ENCODE data around the gene SPEM2. TPM values are rescaled to one million over a fixed set of nuclear protein-coding genes. Genes with fewer than 3 reads are reported as not detected.

SPEM2 gene
- total RNA-seq, 1 experiment from 2014 or later: not detected

DNA sequence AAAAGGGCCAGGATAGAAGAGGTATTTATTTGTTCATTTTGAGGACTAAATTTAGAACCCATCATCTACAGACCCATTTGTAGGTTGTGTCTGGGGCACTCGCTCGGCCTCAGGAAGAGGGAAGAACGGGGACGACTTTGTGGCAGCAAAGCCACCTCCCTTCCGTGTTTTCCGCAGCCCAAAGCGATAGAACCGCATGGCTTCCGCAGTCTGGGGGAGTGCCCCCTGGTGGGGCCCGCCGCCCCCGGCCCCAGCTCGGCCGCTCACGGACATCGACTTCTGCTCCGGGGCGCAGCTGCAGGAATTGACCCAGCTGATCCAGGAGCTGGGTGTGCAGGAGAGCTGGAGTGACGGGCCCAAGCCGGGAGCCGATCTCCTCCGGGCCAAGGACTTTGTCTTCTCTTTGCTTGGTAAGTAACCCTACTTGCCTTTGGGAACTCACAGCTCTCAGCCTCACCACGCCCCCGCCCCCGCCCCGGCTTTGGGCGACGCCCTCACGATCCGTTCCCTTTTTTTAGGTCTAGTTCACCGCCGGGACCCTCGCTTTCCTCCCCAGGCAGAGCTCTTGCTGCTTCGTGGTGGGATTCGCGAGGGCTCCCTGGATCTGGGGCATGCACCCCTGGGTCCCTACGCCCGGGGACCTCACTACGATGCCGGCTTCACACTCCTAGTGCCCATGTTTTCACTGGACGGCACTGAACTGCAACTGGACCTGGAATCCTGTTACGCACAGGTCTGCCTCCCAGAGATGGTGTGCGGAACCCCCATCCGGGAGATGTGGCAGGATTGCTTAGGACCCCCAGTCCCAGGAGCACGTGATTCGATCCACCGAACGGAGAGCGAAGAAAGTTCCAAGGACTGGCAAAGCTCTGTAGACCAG, 10.5 kb downstream of the SPEM2 start (continued):
- TF ChIP-seq, protein P1, sequence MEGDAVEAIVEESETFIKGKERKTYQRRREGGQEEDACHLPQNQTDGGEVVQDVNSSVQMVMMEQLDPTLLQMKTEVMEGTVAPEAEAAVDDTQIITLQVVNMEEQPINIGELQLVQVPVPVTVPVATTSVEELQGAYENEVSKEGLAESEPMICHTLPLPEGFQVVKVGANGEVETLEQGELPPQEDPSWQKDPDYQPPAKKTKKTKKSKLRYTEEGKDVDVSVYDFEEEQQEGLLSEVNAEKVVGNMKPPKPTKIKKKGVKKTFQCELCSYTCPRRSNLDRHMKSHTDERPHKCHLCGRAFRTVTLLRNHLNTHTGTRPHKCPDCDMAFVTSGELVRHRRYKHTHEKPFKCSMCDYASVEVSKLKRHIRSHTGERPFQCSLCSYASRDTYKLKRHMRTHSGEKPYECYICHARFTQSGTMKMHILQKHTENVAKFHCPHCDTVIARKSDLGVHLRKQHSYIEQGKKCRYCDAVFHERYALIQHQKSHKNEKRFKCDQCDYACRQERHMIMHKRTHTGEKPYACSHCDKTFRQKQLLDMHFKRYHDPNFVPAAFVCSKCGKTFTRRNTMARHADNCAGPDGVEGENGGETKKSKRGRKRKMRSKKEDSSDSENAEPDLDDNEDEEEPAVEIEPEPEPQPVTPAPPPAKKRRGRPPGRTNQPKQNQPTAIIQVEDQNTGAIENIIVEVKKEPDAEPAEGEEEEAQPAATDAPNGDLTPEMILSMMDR (IDR thresholded peaks at IDR 0.05 in 2 of 3, conservative IDR thresholded peaks at IDR 0.05 in 1 of 3; ENCODE audit: borderline replicate concordance in 1 of 3, insufficient read depth in 1 of 3, low read depth in 2 of 3, low read length in 2 of 3): peak in 2 of 3 experiments; percentile 23 to 36; a peak in 4 of 6 replicates
- TF ChIP-seq SP1 (IDR thresholded peaks at IDR 0.05; ENCODE audit: low read depth): no peak
- TF ChIP-seq YY1 (IDR thresholded peaks at IDR 0.05; ENCODE audit: extremely low read depth, insufficient replicate concordance, low read depth, low read length): no peak
- TF ChIP-seq, protein P2, sequence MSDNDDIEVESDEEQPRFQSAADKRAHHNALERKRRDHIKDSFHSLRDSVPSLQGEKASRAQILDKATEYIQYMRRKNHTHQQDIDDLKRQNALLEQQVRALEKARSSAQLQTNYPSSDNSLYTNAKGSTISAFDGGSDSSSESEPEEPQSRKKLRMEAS (IDR thresholded peaks at IDR 0.05): peak; percentile 74

DNA sequence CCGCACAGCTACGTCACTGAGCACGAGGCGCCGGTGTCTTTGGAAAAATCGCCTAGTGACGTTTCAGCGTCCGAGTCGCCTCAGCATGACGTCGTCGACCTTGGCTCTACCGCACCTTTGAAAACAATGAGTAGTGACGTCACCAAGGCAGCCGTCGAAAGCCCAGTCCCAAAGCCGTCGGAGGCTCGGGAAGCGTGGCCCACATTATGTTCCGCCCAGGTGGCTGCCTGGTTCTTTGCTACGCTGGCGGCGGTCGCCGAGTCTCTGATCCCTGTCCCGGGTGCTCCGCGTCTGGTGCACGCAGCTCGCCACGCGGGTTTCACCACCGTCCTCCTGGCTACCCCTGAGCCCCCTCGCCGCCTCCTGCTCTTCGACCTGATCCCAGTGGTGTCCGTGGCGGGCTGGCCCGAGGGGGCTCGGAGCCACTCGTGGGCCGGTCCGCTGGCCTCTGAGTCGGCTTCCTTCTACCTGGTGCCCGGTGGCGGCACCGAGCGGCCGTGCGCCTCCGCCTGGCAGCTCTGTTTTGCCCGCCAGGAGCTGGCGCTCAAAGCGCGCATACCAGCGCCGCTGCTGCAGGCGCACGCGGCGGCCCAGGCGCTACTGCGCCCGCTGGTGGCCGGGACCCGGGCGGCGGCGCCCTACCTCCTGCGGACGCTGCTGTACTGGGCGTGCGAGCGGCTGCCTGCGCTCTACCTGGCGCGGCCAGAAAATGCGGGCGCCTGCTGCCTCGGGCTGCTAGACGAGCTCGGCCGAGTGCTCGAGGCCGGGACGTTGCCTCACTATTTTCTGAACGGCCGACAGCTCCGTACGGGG, 11.3 kb downstream of the SPEM2 start:
- peak; percentile 71 for ATAC-seq
- TF ChIP-seq POLR2A (IDR thresholded peaks at IDR 0.05; ENCODE audit: borderline replicate concordance, extremely low read depth, insufficient read depth, insufficient read length): no peak
- TF ChIP-seq EZH2 (IDR thresholded peaks at IDR 0.05): no peak
- TF ChIP-seq, protein P2 (IDR thresholded peaks at IDR 0.05): peak; percentile 94
- no peak for TF ChIP-seq EZH2phosphoT487 (IDR thresholded peaks at IDR 0.05; ENCODE audit: borderline replicate concordance)
- TF ChIP-seq, protein P3, sequence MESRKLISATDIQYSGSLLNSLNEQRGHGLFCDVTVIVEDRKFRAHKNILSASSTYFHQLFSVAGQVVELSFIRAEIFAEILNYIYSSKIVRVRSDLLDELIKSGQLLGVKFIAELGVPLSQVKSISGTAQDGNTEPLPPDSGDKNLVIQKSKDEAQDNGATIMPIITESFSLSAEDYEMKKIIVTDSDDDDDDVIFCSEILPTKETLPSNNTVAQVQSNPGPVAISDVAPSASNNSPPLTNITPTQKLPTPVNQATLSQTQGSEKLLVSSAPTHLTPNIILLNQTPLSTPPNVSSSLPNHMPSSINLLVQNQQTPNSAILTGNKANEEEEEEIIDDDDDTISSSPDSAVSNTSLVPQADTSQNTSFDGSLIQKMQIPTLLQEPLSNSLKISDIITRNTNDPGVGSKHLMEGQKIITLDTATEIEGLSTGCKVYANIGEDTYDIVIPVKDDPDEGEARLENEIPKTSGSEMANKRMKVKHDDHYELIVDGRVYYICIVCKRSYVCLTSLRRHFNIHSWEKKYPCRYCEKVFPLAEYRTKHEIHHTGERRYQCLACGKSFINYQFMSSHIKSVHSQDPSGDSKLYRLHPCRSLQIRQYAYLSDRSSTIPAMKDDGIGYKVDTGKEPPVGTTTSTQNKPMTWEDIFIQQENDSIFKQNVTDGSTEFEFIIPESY (IDR thresholded peaks at IDR 0.05; ENCODE audit: extremely low read depth, insufficient replicate concordance, low read length): no peak
- TF ChIP-seq SP1 (IDR thresholded peaks at IDR 0.05; ENCODE audit: low read depth): no peak; the same call in 1 of the 2 replicates
- TF ChIP-seq RAD21 (IDR thresholded peaks at IDR 0.05; ENCODE audit: low read depth): peak; percentile 88
- peak; percentile 63 for TF ChIP-seq POLR2AphosphoS5 (IDR thresholded peaks at IDR 0.05; ENCODE audit: low read depth, low read length)
- TF ChIP-seq SRF (IDR thresholded peaks at IDR 0.05; ENCODE audit: low read depth): no peak
- no peak for TF ChIP-seq ZNF274 (IDR thresholded peaks at IDR 0.05; ENCODE audit: low read depth, low read length)
- TF ChIP-seq SIN3A (IDR thresholded peaks at IDR 0.05; ENCODE audit: low read depth): peak; percentile 48; the same call in 1 of the 2 replicates

More for the DNA sequence above, 11.3 kb downstream of the SPEM2 start:
- H3K4me2 ChIP-seq (ENCODE audit: low read length): peak overlapping the region; percentile 99
- H3K79me2 ChIP-seq (ENCODE audit: insufficient read depth, low read length): no peaks in the 10 kb centered on the region
- H4K20me1 ChIP-seq (ENCODE audit: insufficient read depth): no peaks in the 10 kb centered on the region
- peak; percentile 79 for DNase-seq (ENCODE audit: low read depth, low spot score)
- H3K9me2 ChIP-seq (ENCODE audit: insufficient read depth): no peaks in the 10 kb centered on the region
- peak overlapping the region; percentile 95 for H3K27ac ChIP-seq (ENCODE audit: low read depth, low read length)
- ChIA-PET RAD21 (ENCODE audit: low non-redundant PET in 1 of 2, low total read pairs in 2 of 2, uncharacterized antibody in 2 of 2, unreplicated experiment in 2 of 2) (interaction anchor here in 1 of 2 experiments (1.0 to 2.4 kb wide), 2 partner anchors 81 to 156 kb away, joined by 3 to 6 read pairs; partner anchors contain the start of gene SLC2A4), POLR2A (interaction anchor here (0.7 to 2.9 kb wide), 11 partner anchors 8 to 250 kb away, joined by 3 to 33 read pairs (median 4); partner anchors contain the start of genes CHRNB1, POLR2A, SLC2A4 and SPEM2), CTCF (interaction anchor here (0.8 to 3.4 kb wide), 15 partner anchors 8 to 251 kb away, joined by 3 to 28 read pairs (median 4); partner anchors contain the start of genes CHRNB1, PLSCR3, SENP3 and TMEM256)
- no peaks in the 10 kb centered on the region for H3K27me3 ChIP-seq (ENCODE audit: insufficient read depth, low read length)
- H3K9ac ChIP-seq (ENCODE audit: low read length): peak overlapping the region; percentile 77
- BruUV-seq (replicated peaks): no TSS peak
- H3K4me3 ChIP-seq (replicated peaks in 1 of 2; ENCODE audit: low read depth in 1 of 2, low read length in 2 of 2): peak overlapping the region; percentile 69 to 85
- H3K9me3 ChIP-seq (ENCODE audit: control insufficient read depth in 1 of 2, insufficient read depth in 1 of 2, low read depth in 1 of 2, low read length in 2 of 2): no peaks in the 10 kb centered on the region; a peak in 1 of 4 replicates
- no peaks in the 10 kb centered on the region for H3K36me3 ChIP-seq (ENCODE audit: control insufficient read depth in 1 of 2, insufficient read depth in 2 of 2, low read length in 2 of 2)
- H3K4me1 ChIP-seq (ENCODE audit: control insufficient read depth in 1 of 2, insufficient read depth in 2 of 2, low read length in 2 of 2): peaks cover 13 to 32% of the 10 kb centered on the region in 2 experiments
- intact Hi-C loops (cut with micrococcal nuclease): loop anchor here (1.0 to 10.0 kb wide), 6 partner anchors 42 to 250 kb away; partner anchors contain the start of genes CLDN7, PLSCR3, POLR2A and SENP3
- H2AFZ ChIP-seq (ENCODE audit: low read depth, low read length, poor library complexity, severe bottlenecking): no peak overlapping the region

Measured in HCT116 (cell line).